ENCODE measurements around the gene SNAP47.
"Not testable (repeated sequence)": the region's sequence is repeated elsewhere in the genome, so short reads cannot be mapped to it uniquely, and the experiment has no call there.

SNAP47 gene

DNA sequence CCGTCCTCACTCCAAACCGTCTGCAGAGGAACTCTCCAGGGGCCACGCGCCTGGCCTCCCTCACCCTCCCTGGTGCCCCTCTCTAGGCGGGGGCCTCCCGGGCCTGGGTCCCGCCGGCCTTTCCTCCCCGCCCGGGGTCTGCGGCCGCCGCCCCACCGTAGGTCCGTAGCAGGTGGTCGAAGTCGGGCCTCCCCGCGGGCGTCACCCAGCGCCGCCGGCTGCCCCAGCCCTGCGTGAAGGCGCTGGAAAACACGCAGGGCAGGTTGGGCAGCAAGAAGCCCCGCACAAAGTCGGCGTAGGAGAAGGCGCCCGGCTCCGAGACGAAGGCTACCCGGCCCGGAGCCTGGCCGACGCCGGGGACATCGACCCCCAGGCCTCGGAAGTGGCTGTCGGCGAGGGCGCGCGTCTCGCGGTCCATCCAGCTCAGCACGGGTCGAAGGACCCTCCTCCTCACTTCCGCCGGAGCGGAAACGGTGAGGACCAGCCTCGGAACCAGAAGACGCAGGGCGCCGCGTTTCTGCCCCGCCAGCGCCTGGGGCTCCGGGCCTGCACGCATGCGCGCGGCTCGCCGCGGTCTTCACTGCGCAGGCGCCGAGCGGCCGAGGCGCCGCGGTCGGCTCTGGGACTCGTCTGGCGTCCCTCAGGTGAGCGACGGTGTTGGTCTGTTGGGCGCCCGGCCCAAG lies at the start of gene SNAP47, which contains the start of gene JMJD4:
Gene SNAP47 (plus strand): TSS at position 580 of the 683 bp plus-strand sequence. CDS start 12,302 bp downstream, outside the sequence.
Gene JMJD4 (minus strand): TSS at position 447 of the 683 bp plus-strand sequence. CDS start 29 bp downstream, at position 418.
- DNase-seq (ENCODE audit: low read depth) = peak; percentile 86

- no peak for DNase-seq (ENCODE audit: low read depth)
Measured at GRCh38 chr1:227685807-227686206, 49.4 kb upstream of the SNAP47 start.

DNA sequence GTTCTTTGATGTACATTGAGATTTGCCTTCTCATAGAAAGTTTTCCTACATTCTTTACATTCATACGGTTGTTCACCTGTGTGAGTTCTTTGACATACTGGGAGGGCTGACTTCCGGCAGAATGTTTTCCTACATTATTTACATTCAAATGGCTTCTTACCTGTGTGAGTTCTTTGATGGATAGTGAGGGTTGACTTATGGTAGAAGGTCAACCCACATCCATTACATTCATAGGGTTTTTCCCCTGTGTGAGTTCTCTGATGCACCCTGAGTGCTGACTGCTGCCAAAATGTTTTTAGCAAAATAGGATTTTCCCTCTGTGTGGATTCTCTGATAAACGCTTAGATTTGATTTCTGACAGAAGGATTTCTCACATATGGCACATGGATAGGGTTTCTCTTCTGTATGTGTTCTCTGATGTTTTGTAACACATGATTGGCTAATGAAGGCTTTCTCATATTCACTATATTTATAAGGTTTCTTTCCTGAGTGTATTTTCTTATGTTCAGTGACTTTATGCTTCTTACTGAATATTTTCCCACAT lies 37.8 kb upstream of the SNAP47 start:
- DNase-seq (ENCODE audit: low read depth) = no peak

GRCh38 chr1:227701631-227702030 lies 33.6 kb upstream of the SNAP47 start:
- not testable (repeated sequence) for DNase-seq (ENCODE audit: low read depth)

GRCh38 chr1:227707846-227708245 lies 27.4 kb upstream of the SNAP47 start:
- DNase-seq (ENCODE audit: low read depth) = no peak

DNA sequence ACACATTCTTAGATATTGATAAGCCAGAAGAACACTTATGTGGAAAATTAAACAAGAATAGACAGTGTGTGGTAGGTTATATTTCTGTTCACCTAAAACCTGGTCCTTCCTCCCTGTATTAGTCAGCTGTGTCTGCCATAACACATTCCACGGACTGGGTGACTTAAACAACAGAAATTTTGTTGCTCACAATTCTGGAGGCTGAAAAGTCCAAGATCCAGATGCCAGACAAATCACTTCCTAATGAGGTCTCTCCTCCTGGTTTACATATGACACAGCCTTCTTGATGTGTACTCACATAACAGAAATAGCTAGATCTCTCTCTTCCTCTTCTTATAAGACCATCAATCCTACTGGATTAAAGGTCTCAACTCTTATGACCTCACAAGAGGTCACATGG lies 25.8 kb upstream of the SNAP47 start:
- no peak for DNase-seq (ENCODE audit: low read depth)

- DNase-seq (ENCODE audit: low read depth) = not testable (repeated sequence)
Measured at GRCh38 chr1:227710474-227710873, 24.8 kb upstream of the SNAP47 start.

GRCh38 chr1:227712648-227713047 lies 22.6 kb upstream of the SNAP47 start:
- DNase-seq (ENCODE audit: low read depth) = no peak

DNA sequence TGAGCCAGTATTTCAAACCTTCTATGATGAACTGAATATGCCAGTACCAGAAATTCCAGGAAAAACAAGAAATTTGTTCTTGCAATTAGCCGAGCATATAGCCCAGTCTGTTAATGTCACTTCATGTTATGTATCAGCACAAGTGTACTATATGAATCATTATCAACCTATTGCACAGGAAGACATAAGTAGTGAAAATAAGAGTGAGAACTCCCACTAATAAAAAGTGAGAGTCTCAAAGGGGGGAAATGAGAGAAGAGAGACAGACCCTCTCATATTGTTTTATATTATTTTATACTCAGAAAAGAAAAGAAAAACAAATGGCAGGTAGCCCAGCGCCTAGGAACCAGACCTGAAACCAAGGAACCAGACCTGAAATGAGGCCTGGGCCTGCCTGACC lies 16.3 kb upstream of the SNAP47 start:
- no peak for DNase-seq (ENCODE audit: low read depth)

DNA sequence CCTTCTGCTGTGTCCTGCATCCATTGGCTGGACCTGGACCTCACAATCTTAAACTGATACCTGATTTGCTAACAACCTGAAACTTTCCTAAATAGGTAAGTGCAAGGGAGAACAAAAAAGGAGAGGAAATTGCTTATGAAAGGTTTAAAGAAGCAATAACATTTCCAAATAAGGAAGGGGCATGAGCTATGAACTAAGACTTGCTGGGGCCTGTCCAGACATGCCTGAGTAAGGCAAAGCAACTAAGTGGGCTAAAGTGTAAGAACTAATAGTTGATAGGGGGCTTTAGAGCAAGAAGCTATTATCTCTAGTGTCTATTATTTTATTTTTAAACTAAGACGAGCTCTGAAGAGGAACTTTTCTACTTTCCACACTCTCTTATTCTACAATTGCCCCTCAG lies 11.8 kb upstream of the SNAP47 start:
- DNase-seq (ENCODE audit: low read depth) = no peak

- DNase-seq (ENCODE audit: low read depth) = no peak
Measured at GRCh38 chr1:227725046-227725445, 10.2 kb upstream of the SNAP47 start.

DNA sequence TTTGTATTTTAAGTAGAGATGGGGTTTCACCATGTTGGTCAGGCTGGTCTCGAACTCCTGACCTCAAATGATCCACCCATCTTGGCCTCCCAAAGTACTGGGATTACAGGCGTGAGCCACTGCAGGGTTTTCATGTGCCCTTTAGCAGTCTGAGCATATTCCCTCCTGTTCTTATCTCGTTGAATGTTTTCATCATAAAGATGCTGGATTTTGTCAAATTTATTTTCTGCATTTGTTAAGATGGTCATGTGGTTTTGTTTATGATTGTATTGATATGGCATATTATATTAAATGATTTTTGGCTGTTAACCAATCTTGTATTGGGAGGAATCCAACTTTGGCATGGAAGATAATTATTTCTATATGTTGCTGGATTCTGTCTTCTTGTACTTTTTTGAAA lies 8.9 kb upstream of the SNAP47 start:
- no peak for DNase-seq (ENCODE audit: low read depth)

DNA sequence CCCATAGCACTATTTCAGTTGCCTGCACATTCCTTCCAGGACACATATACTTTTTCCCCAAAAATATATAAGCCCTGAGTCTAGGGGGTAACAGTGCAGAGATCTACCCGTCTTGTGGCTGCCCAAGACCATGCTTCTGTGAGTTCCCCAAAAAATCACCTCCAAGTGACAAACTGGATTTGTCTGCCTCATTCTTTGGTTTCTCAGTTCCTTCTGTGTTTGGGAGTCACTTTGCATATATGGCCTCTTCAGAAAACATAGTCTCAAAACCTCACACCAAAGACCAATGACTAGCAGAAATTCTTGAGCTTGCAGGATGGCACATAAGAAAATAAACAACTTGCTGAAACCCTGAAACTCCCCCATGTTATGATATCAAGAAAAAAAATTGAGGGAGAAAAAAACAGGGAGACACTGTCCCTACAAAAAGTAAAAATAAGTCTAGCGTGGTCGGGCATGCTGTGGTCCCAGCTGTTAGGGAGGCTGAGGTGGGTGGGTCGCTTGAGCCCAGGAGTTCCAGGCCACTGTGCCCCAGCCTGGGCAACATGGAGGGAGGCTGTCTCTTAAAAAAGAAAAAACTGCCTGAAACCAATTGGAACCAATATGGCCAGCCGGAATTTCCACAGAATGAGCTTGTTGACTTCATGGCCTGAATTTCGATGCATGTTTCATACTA lies 8.2 kb upstream of the SNAP47 start:
- no peak for DNase-seq (ENCODE audit: low read depth)

GRCh38 chr1:227728059-227728891 lies 7.0 kb upstream of the SNAP47 start:
- peak; percentile 56 for DNase-seq (ENCODE audit: low read depth)

DNA sequence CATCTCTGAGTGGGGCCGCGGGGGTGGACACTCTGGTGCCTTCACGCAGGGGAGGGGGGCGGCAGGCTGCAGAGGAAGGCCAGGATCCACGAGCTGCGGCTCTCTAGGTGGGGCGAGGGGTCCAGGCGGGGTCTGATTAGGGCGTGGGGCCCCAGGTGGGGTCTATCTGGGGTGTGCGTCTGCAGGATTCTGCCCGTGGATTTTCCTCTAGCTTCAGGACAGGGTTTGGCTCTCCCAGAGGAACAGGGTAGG lies 6.4 kb upstream of the SNAP47 start:
- no peak for DNase-seq (ENCODE audit: low read depth)

- DNase-seq (ENCODE audit: low read depth) = no peak
Measured at GRCh38 chr1:227729144-227729880, 5.9 kb upstream of the SNAP47 start.

DNA sequence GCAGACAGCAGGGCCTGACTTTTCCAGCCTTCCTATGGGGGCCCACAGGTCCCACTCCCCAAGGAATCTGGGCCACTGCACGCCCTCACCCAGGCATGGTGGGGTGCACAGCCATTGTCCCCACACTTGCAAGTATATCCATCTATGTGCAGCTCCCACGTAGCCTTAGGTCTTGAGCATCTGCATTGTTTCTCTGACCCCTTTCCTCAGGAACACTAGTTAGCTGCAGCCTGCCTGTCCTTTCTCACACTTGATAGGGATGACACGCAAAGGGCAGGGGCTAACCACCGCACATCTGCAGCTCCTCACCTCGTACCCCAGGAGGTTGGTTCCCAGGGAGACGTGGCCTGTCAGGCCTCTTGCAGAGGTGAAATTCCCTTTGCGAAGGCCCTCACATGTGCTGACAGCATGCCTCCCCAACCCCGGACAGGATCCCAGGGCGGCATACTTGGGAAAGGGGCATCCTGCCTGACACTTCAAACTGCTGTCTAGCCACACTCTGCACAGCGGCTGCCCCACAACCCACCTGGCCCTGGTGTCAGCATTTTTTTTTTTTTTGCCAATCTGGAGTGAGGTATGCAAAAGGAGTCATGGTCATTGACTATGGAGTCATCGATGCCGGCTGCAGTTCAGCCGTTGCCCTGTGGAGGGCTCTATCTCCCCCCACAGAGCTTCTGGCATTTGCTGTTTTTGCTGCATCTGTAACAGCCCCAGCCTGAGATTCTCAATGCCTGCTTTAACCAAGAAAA lies 5.2 kb upstream of the SNAP47 start:
- no peak for DNase-seq (ENCODE audit: low read depth)

- no peak for DNase-seq (ENCODE audit: low read depth)
Measured at GRCh38 chr1:227730630-227731151, 4.5 kb upstream of the SNAP47 start.

DNA sequence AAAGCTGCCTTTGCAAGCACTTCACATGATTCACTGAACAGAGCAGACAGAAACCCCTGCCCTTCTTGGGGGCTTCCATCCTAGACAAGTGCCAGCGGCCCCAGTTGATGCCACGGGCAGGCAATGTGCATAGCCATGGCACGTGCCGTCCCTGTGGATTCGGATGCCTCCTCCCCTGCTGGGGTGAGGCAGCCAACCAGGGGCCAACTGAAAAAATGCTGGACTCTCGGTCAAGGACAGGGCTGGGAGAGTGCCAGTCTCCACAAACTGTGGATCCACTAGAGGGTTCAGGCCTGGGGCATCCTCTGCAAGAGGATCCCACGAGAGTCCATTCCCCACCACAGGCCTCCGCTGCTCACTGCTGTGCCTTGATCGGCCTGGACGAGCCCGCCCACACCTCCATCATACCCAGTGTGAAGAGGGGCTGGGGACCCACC lies 4.0 kb upstream of the SNAP47 start:
- no peak for DNase-seq (ENCODE audit: low read depth)

- no peak for DNase-seq (ENCODE audit: low read depth)
Measured at GRCh38 chr1:227731696-227732585, 3.3 kb upstream of the SNAP47 start.
